Left ventricle myocardium inferior (tissue), 1 donor: Measurements from ENCODE around the gene STXBP5L. TPM values are rescaled to one million over a fixed set of nuclear protein-coding genes. Genes with fewer than 3 reads are reported as not detected.
"Not testable (repeated sequence)": the region's sequence is repeated elsewhere in the genome, so short reads cannot be mapped to it uniquely, and the experiment has no call there.

Experiments
- DNase-seq: peaks from one replicate; pipeline ENCODE4 v3.0.0-alpha.2; 2020
- H3K27ac ChIP-seq: fragments of 200-600 bp; replicated peaks from 2 replicates; pipeline ENCODE4 v1.8.0; 2021
- H3K27me3 ChIP-seq: fragments of 200-600 bp; 2 replicates; pipeline ENCODE4 v1.8.0; 2021; ENCODE audit warnings: low read depth
- H3K36me3 ChIP-seq: fragments of 200-600 bp; 2 replicates; pipeline ENCODE4 v1.8.0; 2021
- H3K4me1 ChIP-seq: fragments of 200-600 bp; 2 replicates; pipeline ENCODE4 v1.8.0; 2021
- H3K4me3 ChIP-seq: fragments of 200-600 bp; 2 replicates; pipeline ENCODE4 v1.8.0; 2021; ENCODE audit warnings: mild to moderate bottlenecking, moderate library complexity
- H3K9me3 ChIP-seq: fragments of 200-600 bp; replicated peaks from 2 replicates; pipeline ENCODE4 v1.8.0; 2021
- intact Hi-C: fragments of 100-400 bp; cut with micrococcal nuclease; formaldehyde crosslinking; loops from one replicate; pipeline ENCODE4 v1.11.0; 2022
- total RNA-seq: library from RNA; stranded (reverse); fragmentation: NEBNext Ultra II Directional; extraction: Animal tissue kit (Norgen Biotek cat#: 25700); gene quantifications from one replicate; pipeline ENCODE4 v1.2.1, GENCODE V29; 2021
- TF ChIP-seq, protein P1 (sequence below): fragments of 200-600 bp; IDR thresholded peaks from 2 replicates; pipeline ENCODE4 v1.8.0; 2021; ENCODE audit warnings: antibody characterized with exemption, mild to moderate bottlenecking, borderline replicate concordance
- donor health status: DM: no; HTN: yes; CAD: no; lungs with severe emphysema.

Gene STXBP5L
- total RNA-seq, 1 donor from 2014 or later, result not detected

DNA sequence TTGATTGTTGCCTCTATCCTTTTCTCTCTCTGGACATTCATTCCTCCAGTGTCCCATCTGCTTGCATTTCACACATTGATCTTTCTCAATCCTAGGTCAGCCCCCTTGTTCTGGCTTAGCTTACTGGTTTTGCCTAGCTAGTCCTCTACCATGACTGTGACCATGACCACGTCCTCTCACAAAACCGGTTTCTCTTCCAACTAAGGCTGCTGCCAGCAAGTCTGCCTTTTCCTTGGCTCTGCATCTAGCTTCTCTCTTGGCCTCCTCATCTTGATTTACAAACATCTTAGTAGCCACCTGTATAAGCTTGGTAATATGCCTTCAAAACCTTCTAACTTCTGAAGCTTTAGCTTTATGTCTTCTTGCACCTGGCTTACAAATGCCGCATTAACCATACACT is 167.2 kb downstream of the STXBP5L start:
- Histone ChIP-seq H3K36me3 (no peaks in the 10 kb centered on the region), H3K4me1 (peaks cover 5% of the 10 kb centered on the region), H3K27me3 (no peaks in the 10 kb centered on the region), H3K9me3 (peaks cover 19% of the 10 kb centered on the region), H3K4me3 (no peak overlapping the region), H3K27ac (no peak overlapping the region)
- intact Hi-C loops, result no loop called here
- TF ChIP-seq, protein P1, sequence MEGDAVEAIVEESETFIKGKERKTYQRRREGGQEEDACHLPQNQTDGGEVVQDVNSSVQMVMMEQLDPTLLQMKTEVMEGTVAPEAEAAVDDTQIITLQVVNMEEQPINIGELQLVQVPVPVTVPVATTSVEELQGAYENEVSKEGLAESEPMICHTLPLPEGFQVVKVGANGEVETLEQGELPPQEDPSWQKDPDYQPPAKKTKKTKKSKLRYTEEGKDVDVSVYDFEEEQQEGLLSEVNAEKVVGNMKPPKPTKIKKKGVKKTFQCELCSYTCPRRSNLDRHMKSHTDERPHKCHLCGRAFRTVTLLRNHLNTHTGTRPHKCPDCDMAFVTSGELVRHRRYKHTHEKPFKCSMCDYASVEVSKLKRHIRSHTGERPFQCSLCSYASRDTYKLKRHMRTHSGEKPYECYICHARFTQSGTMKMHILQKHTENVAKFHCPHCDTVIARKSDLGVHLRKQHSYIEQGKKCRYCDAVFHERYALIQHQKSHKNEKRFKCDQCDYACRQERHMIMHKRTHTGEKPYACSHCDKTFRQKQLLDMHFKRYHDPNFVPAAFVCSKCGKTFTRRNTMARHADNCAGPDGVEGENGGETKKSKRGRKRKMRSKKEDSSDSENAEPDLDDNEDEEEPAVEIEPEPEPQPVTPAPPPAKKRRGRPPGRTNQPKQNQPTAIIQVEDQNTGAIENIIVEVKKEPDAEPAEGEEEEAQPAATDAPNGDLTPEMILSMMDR, result no peak
- no peak for DNase-seq

DNA sequence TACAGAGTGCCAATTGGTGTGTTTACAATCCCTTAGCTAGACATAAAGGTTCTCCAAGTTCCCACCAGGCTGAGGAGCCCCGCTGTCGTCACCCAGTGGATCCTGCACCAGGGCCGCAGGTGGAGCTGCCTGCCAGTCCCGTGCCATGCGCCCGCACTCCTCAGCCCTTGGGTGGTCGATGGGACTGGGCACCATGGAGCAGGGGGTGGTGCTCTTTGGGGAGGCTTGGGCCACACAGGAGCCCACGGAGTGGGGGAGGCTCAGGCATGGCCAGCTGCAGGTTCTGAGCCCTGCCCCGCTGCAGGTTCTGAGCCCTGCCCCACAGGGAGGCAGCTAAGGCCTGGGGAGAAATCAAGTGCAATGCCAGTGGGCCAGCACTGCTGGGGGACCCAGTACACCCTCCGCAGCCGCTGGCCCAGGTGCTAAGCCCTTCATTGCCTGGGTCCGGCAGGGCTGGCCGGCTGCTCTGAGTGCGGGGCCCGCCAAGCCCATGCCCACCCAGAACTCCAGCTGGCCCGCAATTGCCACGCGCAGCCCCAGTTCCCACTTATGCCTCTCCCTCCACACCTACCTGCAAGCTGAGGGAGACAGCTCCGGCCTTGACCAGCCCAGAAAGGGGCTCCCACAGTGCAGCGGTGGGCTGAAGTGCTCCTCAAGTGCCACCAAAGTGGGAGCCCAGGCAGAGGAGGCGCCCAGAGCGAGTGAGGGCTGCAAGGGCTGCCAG is 170.5 kb downstream of the STXBP5L start:
- H3K27ac ChIP-seq, DNase-seq, H3K4me3 ChIP-seq, H3K4me1 ChIP-seq, intact Hi-C loops, H3K36me3 ChIP-seq, H3K27me3 ChIP-seq: not testable (repeated sequence)
- H3K9me3 ChIP-seq, result peaks cover 48% of the 10 kb centered on the region

DNA sequence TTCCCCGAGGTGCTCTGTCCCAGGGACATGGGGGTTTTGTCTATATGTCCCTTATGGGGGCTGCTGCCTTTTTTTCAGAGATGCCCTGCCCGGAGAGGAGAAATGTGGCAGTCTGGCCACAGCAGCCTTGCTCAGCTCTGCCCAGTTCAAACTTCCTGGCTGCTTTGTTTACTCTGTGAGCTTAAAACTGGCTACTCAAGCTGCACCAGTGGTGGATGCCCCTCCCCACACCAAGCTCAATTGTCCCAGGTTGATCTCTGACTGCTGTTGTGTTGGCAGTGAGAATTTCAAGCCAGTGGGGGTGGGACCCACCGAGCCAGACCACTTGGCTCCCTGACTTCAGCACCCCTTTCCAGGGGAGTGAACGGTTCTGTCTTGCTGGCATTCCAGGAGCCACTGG is 188.9 kb downstream of the STXBP5L start:
- intact Hi-C loops, result no loop called here
- no peaks in the 10 kb centered on the region for H3K4me1 ChIP-seq
- TF ChIP-seq, protein P1, result no peak
- peaks cover 3% of the 10 kb centered on the region for H3K9me3 ChIP-seq
- DNase-seq, result no peak
- no peaks in the 10 kb centered on the region for H3K36me3 ChIP-seq
- H3K4me3 ChIP-seq, result no peak overlapping the region
- H3K27ac ChIP-seq, result no peak overlapping the region
- H3K27me3 ChIP-seq, result peaks cover 12% of the 10 kb centered on the region

DNA sequence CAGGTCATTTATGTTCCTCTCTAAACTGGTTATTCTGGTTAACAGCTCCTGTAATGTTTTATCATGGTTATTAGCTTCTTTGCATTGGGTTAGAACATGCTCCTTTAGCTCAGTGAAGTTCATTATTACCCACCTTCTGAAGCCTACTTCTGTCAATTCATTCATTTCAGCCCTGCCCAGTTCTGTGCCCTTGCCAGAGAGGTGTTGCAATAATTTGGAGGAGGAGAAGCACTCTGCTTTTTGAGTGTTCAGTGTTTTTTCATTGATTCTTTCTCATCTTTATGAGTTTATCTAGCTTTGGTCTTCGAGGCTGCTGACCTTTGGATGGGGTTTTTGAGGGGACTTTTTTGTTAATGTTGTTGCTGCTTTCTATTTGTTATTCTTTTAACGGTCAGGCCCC is 203.1 kb downstream of the STXBP5L start:
- intact Hi-C loops, result not testable (repeated sequence)

DNA sequence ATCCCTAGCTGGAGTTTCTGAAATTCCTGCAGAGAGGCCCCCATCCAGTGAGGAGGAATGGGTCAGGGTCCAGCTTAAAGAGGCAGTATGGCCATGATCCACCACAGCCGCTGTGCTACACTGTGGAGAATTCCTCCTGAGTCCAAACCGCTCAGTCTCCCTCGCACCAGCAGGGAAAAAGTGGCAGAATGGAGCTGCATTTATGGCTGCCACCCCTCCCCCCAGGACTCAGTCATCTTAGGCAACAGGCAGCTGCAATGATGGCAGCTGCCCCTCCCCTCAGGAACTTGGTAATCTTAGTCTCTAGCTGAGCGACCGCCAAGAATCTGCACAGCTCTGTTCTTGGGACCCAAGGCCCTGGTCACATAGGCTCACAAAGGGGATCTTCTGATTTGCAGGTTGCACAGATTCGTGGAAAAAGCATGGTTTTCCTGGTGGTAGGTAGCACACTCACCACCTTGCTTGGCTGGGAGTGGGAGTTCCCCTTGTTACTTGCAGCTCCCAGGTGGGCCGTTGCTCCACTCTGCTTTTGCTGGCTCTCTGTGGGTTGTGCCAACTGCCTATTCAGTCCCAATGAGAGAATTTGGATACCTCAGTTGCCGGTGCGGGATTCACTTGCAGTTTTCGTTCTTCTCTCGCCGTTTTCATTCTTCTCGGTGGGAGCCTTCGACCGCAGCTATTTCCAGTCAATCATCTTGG is 204.1 kb downstream of the STXBP5L start:
- H3K4me1 ChIP-seq, result no peaks in the 10 kb centered on the region
- H3K36me3 ChIP-seq, result no peaks in the 10 kb centered on the region
- DNase-seq, result no peak
- no peak overlapping the region for H3K27ac ChIP-seq
- intact Hi-C loops, result no loop called here
- H3K4me3 ChIP-seq, result no peak overlapping the region
- H3K27me3 ChIP-seq, result peaks cover 5% of the 10 kb centered on the region
- peaks cover 13% of the 10 kb centered on the region for H3K9me3 ChIP-seq
- TF ChIP-seq, protein P1, result no peak

More for the DNA sequence above, 203.1 kb downstream of the STXBP5L start:
- H3K36me3 ChIP-seq, DNase-seq, H3K4me1 ChIP-seq, H3K4me3 ChIP-seq, H3K27ac ChIP-seq, H3K27me3 ChIP-seq: not testable (repeated sequence)
- peaks cover 14% of the 10 kb centered on the region for H3K9me3 ChIP-seq

DNA sequence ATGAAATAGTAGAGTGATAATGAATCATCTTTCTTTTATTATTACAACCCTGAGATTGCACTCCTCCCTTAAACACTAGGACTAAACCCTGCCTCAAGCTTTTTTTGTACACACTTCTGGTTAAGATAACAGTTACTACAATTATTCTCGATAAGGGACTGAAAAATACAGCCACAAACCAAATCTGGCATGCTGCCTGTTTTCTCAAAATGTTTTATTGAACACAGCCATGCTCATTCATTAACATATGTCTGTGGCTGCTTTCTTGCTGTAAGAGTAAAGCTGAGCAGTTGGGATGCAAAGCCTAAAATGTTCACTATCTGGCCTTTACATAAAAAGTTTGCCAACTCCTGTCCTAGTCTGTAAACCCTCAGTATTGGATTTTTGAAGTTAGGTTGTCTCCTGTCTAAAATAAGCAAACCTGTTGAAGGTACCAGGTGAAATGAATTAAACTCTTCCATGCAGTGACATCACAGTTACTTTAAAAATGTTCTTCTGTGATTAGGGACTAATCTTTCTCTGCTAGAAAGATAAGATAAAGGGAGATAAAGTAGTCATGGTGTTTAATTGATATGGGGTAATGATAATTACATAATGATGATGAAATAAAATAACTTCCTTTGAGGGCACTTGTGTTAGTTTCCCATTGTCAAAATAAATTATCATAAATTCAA is 218.2 kb downstream of the STXBP5L start:
- intact Hi-C loops, result no loop called here
- H3K36me3 ChIP-seq, result no peaks in the 10 kb centered on the region
- TF ChIP-seq, protein P1, result no peak
- H3K27me3 ChIP-seq, result no peaks in the 10 kb centered on the region
- H3K27ac ChIP-seq, result no peak overlapping the region
- H3K9me3 ChIP-seq, result no peaks in the 10 kb centered on the region
- no peak overlapping the region for H3K4me3 ChIP-seq
- no peaks in the 10 kb centered on the region for H3K4me1 ChIP-seq
- DNase-seq, result no peak
